Thyroid gland (tissue), 4 donors: ENCODE measurements around the gene CD58.

Source experiments
- CTCF ChIP-seq, 6 experiments: fragments of 200-600 bp in 3 of 6; fragments of 450-650 bp in 3 of 6; sonication (generic) in 3 of 6; IDR thresholded peaks; one replicate each; pipeline ENCODE4 v1.5.1; 2016 to 2019; ENCODE audit warnings: antibody characterized with exemption in 6 of 6, mild to moderate bottlenecking in 2 of 6, inconsistent platforms in 1 of 6, moderate library complexity in 1 of 6
- POLR2A ChIP-seq, 2 donors: fragments of 450-650 bp; IDR thresholded peaks; one replicate each; pipeline ENCODE4 v1.6.1; 2017; ENCODE audit warnings: antibody characterized with exemption in 2 of 2, mild to moderate bottlenecking in 2 of 2, moderate library complexity in 1 of 2

- TF ChIP-seq CTCF (IDR thresholded peaks at IDR 0.05) (no peak), POLR2A (IDR thresholded peaks at IDR 0.05) (no peak)
Measured at GRCh38 chr1:116538544-116538943, 32.3 kb downstream of the CD58 start.
